B cell (primary cell): Measurements from ENCODE around the gene PITPNB.

Experiments used
- EZH2 ChIP-seq: IDR thresholded peaks from 2 replicates; pipeline ENCODE4 v1.6.1; 2012; ENCODE audit warnings: borderline replicate concordance, low read depth, mild to moderate bottlenecking, moderate library complexity, low read length; ENCODE audit not compliant: insufficient read depth, poor library complexity, severe bottlenecking
- TF ChIP-seq, protein P1 (sequence below): fragments of 200-600 bp; IDR thresholded peaks from one replicate; pipeline ENCODE4 v1.8.0; 2022; ENCODE audit warnings: antibody characterized with exemption, mild to moderate bottlenecking

- TF ChIP-seq, protein P1, sequence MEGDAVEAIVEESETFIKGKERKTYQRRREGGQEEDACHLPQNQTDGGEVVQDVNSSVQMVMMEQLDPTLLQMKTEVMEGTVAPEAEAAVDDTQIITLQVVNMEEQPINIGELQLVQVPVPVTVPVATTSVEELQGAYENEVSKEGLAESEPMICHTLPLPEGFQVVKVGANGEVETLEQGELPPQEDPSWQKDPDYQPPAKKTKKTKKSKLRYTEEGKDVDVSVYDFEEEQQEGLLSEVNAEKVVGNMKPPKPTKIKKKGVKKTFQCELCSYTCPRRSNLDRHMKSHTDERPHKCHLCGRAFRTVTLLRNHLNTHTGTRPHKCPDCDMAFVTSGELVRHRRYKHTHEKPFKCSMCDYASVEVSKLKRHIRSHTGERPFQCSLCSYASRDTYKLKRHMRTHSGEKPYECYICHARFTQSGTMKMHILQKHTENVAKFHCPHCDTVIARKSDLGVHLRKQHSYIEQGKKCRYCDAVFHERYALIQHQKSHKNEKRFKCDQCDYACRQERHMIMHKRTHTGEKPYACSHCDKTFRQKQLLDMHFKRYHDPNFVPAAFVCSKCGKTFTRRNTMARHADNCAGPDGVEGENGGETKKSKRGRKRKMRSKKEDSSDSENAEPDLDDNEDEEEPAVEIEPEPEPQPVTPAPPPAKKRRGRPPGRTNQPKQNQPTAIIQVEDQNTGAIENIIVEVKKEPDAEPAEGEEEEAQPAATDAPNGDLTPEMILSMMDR, result no peak
- TF ChIP-seq EZH2, result no peak
Measured at GRCh38 chr22:27808451-27809225, 110.4 kb downstream of the PITPNB start.
